Fibroblast of peridontal ligament (primary cell): ENCODE measurements around the gene APLN.

ENCODE experiments used
- DNase-seq: peaks from one replicate; pipeline ENCODE4 v3.0.0-alpha.2; 2010; ENCODE audit errors: extremely low read depth

APLN gene

DNA sequence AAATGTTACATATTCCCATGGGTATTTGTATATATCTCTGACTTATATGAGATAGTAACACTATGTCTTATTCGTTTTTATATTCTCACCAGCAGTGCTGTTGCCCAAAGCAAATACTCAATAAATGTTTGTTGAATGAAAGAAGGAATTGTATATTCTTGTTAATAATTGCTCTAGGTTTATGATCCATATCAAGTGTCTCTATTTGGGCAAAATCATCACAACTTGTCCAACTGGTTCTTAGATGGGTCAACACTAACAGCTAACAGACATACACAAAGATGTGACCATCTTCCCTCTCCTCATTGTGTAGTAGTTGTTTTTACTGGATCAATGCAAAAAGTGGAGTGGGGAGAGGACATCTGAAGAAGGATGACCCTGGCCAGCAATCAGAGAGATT lies 6.6 kb upstream of the APLN start:
- no peak for DNase-seq

- DNase-seq, result no peak
Observed at GRCh38 chrX:129659861-129660260, 5.1 kb upstream of the APLN start.

- DNase-seq, result no peak
Observed at GRCh38 chrX:129659141-129659540, 4.4 kb upstream of the APLN start.

GRCh38 chrX:129658429-129658828 lies 3.7 kb upstream of the APLN start:
- no peak for DNase-seq

DNA sequence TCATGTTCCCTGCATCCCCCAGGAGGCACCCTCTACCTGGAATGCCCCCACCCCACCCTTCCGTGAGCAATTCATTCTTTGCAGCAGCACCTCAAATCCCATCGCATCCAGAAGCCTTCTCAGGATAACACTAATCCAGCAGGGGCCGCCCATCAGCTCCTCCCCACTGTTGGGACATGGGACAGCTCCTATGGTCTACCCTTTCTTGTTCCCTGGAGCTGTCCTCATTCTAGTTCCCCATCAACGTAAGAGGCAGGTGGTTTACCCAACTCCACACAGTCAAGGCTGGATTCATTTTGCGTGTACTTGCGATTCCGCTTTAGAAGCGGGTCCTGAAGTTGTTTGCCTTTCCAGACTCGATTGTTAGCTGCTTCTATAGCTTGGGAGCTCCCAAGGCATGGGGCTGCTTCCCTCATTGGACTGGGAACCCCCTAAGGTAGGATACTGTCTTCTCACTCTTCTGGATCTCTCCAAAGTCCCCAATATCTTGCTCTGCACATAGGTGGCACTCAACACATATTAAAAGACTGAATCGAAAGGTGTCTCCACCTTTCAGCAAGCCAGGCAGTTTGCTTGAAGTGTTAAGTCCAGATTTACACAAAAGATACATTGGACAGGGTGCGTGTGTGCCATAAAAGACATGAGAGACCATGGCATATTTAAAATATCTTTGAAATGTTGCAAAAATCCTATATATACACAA lies 942 bp upstream of the APLN start:
- no peak for DNase-seq

DNA sequence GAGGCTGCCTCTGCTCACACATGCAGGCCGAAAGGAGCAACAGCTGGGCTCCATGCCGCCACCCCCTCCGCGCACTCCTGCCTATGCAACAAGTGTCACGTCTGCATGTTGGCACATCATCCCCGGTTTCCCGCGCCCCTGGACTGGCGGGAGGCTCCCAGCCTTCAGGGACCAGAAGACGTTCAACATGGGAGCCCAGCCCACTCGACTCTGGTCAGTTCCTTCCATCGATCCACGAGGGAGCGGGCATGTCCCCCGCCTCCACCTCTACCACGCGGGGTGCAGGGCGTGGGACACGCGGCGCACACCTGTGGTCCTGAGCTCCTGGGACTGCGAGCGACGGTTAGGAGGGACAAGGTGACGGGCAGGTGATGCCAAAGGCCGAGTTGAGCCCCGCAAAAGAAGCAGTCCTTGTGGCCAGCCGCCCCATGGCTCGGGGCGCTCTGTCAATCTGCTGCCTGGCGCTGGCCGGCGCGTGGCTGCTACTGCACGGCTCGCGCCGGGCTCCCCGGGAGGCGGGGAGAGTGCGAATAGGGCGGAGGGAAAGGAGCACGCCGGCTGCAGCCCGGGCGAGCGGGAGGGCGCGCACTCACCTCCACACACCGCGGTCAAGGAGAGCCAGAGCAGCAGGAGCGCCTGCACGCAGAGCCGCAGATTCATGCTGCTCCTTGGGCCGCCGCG lies 645 bp downstream of the APLN start:
- DNase-seq, result no peak

DNA sequence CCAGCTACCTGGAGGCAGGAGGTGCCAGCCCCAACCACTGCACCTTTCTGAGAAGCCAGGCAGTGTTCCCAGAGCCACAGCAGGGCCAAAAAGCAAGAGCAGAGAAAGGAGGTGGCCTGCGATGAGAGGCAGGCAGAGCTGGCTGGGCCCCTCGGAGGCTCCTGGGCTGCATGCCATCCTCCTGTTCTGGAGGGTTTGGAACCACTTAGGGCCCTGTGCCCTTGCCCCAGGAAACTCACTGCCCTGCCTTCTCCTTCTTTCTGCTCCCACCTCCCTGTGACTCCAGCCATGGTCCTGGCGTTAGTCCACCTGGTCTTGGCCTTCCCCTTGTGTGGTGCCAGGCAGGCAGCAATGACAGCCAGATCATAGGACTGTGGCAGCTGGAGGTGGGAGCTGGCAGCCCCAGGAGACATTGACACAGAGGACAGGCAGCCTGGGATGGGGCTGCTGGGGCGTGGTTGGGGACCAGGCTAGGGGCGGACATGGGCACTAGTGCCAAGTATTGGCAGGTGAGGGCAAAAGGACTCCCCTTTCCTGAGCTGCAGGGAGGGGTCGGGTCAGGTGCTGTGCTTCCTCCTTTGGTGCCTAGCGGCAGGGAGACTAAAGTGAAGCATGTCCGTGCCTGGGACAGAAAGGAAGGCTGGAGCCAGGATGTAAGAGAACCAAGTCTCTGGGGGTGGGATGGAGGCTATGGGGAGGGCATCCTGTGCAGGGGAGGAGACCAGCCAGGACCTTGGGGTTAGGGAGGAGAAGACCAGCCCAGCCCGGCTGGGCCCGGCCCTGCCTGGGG lies 1.4 kb downstream of the APLN start:
- DNase-seq, result no peak

- DNase-seq, result no peak
Observed at GRCh38 chrX:129652565-129653169, 2.1 kb downstream of the APLN start.

DNA sequence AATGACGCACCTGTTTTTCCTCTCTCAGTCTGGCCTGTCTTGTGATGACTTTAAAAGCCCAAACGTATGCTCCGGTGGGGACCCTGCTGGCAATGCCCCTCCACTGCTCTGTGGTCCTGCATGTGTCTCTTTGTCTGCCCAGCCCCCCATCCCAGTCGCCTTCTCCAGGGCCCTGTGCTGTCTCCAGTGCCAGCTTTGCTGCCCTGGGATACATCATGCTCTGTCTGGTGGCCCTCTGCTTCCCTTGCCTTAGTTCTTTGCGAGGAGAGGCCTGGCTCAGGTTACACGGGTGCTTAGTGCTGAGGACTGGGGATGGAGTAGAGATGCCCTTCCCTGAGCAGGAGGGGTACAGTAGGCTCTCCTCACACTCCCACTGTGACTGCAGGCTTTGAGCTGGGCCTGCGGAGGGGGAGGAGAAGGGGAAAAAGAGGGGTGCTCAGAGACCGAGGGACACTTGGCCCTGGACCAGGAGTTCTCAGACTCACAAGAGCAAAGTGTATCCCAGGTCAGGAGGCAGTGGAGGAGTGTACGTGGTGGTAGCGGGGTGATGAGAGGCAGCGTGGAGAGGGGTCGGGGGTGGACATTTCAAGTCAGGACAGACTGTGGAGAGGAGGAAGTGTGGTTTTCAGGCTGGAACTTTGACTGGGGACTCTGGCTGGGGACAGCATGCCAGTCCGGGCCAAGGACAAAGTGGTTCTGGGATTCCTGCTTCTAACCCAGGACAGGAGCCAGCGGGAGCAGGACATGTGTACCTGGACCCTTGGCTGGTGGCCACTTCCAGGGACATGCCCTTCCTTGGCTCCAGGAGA lies 2.8 kb downstream of the APLN start:
- no peak for DNase-seq

DNA sequence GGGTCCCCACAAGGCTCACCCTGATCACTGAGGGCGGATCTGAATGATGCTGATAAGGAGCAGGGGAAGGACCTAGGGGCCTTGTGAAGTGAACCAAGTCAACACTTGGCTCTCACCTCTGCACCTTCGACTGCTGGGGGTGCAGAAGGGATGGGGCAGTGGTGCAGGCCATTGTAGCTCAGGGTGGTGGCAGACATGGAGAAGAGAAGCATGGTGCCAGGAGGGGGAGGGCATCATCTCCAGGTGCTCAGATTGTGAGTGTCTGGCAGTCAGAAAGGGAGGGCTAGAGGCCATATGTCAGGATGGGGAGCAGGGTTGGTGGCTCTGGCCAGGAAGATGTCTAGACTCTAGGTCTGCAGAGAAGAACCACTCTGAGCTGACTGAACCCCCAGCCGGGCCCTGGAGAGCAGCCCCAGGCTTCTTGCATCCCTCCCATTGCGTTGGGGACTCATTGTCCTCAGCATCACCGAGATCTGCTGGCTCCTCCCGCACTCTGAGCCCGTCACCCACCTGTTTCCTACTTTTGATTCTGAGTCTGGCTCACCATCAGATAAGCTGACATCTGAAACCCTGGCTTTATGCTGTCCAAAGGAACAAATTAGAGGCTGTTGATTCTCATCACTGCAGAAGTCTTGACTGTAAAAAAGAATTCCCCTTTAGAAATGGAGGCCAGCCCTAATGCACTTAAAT lies 3.8 kb downstream of the APLN start:
- DNase-seq, result no peak

GRCh38 chrX:129650183-129650689 lies 4.5 kb downstream of the APLN start:
- no peak for DNase-seq

DNA sequence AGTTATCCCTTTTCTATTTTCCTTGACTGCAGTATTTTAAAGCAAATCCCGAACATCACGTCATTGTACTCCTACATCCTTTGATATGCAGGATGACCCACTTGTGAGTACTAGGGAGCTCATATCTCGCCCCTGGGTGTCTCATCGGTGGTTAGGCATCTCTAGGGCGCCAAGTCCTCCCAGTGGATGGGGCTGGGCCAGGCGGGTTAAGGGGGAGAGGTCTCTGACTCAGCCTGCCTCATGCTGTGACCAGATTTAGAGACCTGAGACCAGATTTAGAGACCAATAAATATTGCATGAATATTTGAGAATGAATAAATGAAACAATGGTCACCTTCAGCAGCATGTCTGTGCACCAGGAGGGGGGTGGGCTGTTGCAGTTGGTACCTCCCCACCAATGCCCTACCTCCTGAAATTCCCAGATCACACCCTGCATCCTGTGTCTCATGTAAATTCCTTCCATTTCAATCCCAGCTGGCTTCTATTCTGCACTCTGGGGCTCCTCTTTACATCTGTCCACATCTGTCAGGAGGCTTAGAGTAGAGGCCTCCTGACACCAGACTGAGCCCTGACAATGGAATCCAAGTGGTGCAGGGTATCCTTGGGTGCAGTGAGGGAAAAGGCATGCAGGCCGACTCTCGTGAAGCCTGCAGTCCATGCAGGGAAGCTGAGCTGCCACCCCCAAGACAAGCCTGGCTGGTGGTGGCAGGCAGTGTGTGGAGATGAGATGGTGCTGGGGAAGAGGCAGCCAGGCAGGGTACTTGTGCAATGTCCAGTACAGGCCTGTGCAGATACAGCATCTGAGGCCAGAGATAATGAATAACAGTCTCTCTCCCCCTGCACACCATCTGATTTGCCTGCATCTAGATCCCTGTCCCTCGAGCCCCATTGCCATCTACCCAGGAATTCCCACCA lies 5.2 kb downstream of the APLN start:
- peak; percentile 47 for DNase-seq

DNA sequence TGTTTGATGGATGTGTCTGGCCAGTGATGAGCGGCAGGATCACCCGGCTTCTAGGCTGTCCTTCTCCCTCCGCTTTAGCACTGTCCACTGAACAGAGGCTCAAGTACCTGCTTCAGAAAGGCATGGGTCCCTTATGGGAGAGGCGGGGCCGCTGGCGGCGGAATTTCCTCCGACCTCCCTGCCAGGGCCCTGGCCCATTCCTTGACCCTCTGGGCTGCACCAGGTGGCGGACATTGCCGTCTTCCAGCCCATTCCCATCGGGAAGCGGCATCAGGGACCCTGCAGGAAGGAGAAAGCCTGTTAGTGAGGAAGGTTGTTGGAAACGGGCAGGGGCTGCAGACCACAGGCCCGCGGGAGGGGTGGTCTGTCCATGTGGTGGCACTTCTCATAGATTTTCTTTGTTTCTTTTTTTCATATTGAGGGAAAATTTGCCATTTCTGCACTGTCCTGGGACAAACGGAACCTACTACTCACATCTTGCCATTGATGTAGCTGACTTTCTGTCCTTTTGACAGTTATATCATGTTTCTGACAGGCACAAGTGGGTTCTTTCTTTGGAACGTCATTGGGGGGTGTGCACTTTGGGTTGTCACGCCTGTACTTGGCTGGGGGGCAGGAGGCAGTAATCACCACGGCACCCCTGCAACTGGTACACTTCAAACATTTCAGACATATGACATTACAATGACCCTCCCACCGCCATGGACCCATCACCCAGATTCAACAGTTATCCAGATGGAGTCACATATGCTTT lies 6.1 kb downstream of the APLN start:
- no peak for DNase-seq

- DNase-seq, result no peak
Observed at GRCh38 chrX:129647418-129648410, 7.0 kb downstream of the APLN start.

- no peak for DNase-seq
Observed at GRCh38 chrX:129646566-129647417, 8.0 kb downstream of the APLN start.

GRCh38 chrX:129642641-129643040 lies 12.1 kb downstream of the APLN start:
- peak; percentile 43 for DNase-seq

GRCh38 chrX:129641941-129642340 lies 12.8 kb downstream of the APLN start:
- peak; percentile 36 for DNase-seq
